ENCODE data around the gene SYNGAP1.

- TF ChIP-seq EZH2 (IDR thresholded peaks at IDR 0.05; ENCODE audit: insufficient read depth, poor library complexity, severe bottlenecking) (no peak), EZH2phosphoT487 (IDR thresholded peaks at IDR 0.05; ENCODE audit: insufficient read depth, low read depth) (no peak)
Measured at GRCh38 chr6:33392595-33392948, 27.3 kb upstream of the SYNGAP1 start.

Data from GM23248 (cell line).